GM19468 (cell line): ENCODE results near the gene TC2N.
A peak's percentile ranks its signal among the peaks of the same experiment; 100 is the strongest.

Experiments used
- ATAC-seq: cut with Tn5 transposase; IDR thresholded peaks from one replicate; pipeline ENCODE4 v1.9.1; 2021; ENCODE audit warnings: mild to moderate bottlenecking, moderate library complexity, moderate number of reproducible peaks; ENCODE audit not compliant: unreplicated experiment; ENCODE audit errors: extremely low read depth

TC2N gene

DNA sequence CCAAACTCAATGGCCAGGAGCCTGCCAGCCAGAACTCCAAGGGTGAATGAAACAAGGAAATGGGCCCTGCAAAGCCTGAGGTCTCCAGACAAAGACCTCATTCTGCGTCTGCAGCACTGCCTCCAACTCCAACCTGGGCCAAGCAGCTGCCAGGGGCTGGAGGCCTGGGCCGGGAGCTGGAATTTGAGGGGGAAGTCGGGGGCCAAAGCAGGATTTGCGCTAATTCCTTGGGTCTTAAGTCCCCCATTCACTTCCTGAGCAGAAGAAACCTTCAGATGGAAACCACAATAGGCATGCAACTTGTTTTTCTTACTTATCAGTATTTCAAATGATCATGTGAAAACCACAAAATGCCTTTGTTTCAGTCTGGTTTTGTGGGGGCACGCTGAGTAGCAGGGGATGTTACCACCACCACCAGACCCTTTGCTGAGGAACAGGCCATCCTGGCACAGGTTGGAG lies 23.0 kb upstream of the TC2N start:
- ATAC-seq: no peak

DNA sequence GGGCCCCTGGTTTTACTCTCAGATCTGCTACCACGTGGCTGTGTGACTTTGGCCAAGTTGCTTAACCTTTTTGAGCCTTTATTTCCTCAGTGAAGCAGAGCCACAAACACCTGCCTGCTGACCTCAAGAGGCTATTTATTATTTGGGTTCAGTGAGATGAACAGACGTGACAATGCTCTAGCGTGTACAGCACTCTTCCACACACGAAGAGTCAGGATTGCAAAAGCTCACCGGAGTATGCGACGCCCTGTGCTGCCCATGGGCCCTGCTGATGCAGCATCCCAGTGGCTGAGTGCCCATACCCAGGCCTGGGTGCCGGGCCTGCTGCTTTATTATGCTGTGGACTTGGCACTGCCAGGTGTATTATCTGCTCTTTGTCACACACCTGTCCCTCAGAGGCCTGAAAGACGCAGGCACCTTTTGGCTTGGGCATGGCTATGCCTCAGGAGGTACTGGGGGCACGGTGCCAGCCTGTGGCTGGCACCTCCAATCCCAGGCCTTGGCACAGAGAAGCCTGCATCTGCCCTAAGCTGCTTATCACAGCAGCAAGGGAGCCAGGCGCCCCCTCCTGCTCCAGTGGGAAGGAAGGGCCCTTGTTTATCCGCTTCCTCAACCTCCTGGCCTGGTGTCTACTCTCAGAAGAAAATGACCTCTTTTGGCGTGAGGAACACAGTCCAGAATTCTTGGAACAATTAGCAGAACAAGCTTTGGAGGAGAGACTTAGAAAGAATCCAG lies 22.3 kb upstream of the TC2N start:
- ATAC-seq: no peak

DNA sequence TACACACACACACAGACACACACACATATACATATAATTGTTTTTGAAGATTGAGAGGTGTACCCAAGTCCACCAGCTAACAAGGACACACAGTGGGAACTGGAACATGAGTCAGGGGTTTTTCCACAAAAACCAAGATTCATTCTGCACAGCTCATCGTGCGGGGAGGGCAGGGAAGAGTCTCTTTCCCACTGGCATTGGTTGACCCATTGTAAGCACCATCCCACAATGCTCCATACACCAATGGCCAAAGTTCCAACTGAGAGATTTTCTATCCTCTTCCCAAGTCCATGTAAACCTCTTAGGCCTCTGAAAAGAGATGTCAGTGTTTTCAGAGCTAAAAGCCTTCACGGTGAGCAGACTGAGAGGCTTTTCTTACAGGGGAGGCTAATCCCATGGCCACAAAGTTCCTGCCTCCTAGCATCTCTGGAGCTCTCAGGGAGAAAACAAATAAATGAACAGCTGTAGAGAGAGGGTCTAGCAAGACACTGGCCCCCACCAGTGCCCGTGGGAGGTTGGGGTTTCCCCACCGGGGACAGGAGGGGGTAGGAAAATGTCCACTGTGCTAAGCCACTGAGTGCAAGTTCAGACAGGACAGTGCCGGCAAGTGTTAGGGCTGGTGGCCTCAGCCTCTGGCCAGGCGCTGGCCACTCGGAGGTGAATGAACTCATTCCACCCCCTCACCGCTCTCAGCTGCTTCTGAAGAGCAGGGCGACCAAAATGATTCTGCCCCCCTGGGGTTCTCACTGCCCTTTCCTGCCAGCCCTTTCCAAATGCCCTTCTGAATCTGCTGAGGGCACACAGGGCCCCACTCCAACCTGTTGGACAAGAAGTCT lies 21.5 kb upstream of the TC2N start:
- ATAC-seq: no peak

DNA sequence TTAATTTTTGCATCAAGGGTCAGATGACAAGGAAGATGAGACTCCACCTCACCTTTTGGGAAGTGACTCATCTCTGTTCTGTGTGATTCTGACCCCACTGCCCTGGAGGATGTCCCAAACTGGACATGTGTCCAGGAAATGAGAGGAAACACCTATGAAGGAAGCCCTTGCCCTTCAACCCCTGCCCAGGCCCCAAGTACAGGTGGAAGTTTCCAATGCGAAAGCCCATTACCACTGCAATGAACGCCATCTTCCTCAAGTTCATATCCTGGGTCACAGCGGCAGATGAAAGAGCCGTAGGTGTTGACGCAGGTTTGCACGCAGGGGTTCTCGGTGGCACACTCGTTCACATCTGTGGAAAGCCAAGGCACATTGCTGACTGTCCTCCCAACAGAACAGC lies 19.6 kb upstream of the TC2N start:
- no peak for ATAC-seq

DNA sequence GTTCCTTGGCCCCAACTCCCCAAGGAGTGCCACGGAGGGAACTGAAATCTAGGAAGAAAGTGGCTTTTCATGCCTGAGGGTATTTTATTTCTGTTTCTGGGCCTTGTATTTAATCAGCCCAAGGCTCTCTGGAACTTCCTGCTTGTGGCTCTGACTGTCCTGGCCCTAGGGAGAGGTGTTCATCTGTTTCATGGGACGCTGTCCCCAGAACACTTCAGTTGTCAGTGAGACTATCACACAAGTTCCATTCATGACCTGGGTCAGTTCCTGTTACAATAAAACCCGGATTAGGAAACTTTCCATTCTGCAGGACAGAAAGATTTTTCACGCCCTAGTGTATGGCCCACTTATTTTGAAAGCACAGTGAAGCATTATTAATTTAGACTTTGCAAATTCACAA lies 18.5 kb upstream of the TC2N start:
- ATAC-seq: no peak

DNA sequence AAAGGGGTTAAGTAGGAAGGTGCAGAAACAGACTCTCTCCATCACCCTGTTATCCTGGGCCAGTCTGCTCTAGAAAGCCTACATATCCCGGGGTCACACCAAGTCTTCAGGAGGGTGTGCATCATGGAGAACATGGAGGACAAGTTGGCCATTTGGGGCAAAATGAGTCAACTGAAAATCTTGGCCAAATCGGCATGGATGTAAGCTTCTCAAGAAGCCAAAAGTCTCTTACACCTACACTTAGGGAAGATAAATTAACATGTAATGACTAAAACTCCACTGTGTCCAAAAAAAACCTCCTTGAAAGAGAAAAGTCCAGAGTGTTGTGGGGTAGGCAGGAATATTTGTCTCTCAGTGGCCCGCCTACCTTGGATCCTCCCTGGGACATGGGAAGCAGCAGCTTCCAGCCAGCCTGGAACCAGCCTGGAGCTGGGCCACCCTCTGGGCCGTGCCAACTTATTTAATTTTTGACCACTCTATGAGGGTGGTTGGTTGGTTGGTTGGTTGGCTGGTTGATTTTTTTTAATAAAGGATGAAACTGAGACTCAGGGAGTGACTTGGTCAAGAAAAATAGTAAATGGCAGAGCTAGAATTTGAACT lies 17.9 kb upstream of the TC2N start:
- no peak for ATAC-seq

DNA sequence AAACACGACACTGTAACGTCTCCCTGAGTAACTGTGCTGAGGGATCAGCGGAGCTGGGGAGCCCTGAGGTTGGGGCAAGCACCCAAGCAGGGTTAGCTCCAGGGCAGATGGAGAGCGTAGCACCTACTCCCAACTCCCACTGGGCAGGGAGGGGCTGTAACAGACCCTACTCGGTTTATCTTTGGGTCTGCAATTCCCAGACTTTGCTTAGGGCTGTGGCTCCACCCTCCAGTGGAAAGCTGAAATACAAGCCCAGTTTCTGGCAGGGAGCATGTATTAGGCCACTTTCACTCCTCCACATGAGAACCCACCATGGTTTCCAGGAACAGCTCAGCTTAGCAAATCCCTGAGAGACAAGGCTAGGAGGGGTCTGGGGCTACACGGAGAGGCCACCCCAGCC lies 17.3 kb upstream of the TC2N start:
- no peak for ATAC-seq

DNA sequence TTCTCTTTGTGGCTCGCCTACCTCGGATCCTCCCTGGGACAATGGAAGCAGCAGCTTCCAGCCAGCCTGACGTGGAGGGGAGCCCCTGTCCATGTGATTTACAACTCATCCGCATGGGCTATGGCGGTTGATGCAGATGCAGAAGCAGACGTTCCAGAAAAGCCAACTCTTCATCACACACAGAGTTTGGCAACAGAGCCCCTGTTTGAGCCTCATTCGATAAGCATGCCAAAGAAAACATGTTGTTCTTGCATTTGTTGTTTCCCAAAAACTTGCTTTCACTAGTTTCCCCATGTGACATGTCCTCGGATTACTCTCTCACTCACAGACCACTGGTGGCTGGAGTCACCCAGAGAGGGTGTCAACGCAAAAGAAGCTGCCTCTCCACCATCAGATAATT lies 16.4 kb upstream of the TC2N start:
- no peak for ATAC-seq

DNA sequence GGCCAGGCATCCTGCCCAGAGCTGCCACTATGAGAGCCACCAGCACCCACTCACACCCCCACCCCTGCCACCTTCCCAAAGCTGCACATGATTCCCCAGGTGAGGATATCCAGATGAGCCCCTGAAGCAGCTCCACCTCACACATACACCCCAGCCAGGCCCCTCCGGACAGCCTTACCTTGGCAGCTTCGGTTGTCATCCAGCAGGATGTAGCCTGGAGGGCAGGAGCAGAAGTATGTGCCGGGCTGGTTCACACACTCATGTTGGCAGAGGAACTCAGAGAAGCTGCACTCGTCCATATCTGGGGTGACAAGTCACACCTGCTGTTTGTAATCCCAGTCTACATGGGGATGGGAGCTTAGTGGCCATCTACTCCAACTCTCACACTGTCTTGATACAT lies 15.4 kb upstream of the TC2N start:
- no peak for ATAC-seq

DNA sequence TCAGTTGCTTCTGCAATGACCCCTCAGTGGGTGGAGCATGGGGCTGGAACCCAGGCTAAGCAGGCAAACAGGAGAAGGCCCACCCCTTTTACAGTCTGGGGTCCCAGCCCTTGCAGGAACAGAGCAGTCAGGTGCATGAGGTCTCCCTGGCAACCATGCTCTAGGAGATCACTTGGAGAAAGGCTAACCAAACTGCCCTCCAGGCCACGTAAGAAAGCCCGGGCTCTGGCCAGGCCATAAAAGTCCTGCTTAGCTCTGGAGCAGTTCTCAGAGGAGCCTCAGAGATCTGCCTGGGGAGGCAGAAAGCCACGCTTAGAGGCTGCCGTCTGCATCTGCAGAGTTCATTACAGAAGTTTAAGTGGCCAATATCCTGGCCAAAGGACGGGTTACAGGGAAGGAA lies 15.0 kb upstream of the TC2N start:
- no peak for ATAC-seq

DNA sequence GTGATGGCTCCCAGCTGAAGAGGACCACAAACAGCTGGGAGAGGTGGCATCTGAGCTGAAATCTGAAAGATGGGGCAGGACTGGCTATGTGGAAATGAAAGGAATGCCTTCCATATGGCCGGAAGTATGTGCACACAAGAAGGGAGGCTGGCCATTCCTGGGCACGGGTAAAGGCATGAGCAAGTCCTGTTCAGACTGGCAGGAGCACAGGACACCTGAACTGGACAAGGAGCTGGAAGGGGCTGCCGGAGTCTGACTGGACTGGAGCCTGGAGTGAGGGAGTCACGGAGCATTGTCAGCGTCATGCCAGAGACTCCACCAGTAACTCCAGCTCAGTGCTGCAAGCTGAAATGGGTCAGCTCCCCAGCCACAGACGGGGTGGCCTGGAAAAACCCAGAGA lies 11.9 kb upstream of the TC2N start:
- ATAC-seq: no peak

DNA sequence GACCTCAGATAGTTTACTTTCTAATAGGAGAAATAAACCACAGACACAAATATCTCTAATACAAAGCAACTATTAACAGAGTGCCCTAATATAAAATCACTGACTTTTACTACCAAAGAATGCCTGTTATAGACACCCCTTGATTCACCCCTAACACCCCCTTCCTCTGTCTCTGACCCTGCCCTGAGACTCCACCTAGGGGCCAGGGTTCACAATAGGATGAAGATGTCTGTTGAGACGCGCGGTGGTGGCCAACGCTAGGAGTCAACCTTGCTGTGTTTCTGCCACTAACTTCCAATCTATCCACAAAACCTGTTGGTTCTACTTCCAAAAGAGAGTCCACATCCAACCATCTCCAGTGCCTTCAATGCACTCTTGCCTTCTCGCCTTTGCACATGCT lies 10.9 kb upstream of the TC2N start:
- ATAC-seq: no peak

DNA sequence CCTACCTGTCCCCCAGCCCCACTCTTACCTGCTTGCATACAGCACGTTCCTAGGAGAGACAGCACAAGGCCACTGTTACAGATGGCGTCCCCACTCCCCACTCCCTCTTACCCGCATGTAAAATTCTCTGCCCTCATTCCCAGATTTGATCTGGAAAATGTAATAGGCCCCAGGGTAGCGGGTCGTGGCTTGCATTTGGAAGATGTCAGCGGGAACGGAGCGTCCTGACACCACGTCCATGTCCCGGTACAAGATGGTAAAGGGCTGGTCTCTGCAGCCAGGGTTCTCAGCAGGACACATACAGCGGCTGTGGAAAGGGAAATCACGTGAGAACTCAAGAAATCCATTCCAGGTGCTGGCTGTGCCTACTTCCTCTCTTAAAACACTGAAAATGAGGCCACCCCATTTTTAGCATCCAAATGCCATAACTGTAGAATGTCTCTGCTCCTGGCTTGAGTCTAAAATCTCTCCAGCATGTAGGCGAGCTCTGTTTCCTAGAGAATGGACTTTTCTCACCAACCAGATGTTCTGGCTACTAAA lies 10.1 kb upstream of the TC2N start:
- ATAC-seq: no peak

DNA sequence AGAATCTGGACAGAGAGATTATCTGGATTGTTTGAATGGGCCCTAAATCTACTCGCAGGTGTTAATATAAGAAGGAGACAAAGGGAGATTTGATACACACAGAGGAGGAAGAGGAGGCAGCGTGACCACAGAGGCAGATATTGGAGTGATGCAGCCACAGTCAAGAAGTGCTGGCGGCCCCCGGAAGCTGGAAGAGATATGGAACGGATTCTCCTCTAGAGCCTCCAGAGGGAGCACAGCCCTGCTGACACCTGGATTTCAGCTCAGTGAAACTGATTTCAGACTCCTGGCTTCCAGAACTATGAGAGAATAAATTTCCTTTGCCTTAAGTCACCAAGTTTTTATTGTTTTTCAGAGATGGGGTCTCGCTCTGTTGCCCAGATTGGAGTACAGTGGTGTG lies 9.2 kb upstream of the TC2N start:
- no peak for ATAC-seq

DNA sequence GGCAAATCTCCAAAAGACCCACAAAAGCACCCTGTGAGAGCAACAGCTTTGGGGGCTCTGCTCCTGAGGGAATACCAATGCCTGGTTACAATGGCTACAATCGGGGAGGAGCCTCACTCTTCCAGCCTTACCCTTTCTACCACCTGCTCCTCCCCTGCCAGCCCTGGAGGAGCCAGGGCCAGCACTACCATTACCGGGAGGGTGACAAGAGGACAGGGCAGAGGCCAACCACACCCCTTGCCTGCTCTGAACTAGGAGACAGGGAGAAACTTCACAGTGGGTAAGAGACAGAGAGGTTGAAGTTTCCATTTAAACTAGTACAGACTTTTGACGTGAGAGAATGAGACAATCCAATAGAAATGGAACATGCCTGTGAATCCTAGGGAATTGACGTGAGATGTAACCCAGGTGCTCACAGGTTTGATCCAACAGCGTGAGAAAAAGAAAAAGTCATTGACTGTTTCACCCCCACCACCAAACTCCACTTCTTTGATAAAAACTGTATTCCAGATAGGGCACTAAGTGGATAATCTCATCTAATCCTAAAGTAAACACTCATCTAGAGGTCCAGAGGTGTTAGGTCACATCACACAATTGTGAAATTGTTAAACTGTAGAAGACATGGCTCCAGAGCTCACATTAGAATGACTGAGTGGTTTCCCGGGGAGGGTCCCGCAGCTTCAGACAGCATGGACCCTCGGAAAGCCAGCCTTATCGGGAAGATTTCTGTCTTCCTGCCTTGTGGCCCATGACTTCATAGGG lies 8.4 kb upstream of the TC2N start:
- no peak for ATAC-seq

DNA sequence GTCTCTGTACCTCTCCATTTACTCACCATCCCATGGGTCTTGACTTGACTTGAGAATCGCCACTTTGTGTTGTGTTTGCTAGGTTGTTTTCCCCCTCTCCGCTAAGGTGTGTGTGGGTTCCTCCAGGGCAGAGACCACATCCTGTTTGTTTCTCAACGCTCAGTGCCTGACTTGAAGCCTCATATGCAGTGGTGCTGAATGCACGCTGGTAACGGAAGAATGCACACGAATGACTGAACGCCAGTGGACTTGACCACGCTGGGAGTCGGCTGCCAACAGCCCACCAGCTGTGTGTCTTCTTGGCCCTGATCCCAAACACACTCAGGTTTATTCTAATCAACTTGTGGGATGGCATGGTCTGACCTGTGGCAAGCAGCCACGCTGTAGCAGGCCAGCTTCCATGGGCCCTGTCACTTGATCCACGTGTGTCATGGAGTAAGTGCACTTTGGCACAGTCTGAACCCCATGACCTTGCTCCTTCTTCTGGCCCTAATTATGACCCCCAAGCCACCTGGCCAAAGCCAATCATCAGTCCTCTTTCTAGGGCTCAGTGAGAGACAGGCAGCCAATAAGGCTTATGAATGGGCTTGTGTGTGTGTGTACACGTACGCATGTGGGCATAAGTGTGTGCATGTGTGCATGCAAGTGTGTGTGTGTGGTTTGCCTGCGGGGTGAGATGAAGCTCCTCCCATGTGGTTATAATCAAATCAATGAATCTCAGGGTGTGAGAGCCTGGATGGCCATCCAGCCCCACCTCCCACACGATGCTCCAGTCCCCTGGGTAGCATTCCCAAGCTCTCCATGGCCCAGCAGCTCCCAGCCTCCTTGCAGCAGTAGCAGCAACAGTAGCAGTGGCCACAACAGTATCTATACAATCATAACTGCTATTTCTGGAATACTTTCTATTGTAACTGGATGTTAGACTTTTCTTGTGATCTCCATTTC lies 6.4 kb upstream of the TC2N start:
- ATAC-seq: peak; percentile 93

DNA sequence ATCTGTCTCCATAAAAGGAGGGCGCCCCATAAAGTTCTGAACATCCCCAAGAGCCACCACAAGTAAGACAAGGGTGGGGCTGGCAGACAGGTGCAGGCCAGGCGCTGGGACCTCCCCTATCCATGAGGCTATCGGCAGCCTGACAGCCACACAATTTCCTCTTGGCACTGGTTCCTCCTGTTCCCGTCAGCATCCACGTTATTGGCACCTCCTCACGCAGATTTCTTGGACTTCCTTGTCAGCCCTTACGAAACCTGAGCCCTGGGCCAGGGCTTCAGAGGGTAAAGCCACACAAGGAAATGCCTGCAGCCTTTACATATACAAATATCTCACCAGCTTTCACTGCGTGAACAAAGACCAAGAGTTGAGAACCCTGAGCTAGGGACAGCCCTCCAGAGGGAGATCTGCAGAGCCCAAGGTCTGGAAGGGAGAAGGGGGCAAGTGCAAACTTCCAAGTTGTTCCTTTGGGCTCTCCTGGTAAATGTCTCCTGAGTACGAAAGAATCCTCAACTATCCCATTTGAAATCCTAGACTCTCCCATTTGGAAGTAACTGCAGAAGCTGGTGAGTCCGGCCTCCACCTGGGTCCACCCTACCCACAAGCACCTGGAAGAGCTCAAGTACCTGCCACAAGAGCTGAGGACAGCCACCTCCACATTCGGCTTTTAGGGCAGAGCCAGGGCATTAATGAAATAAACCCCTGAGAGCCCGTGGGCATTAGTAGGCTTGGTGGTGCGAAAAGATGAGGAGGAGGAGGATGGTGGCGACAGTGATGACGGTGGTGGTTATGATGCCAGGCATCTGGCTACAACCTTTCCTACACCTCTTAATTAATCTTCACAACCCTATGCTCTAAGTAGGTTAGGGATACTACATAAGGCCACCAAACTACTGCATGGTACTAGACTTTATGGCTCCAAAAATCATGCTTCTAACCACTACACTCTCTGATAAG lies 5.5 kb upstream of the TC2N start:
- no peak for ATAC-seq

DNA sequence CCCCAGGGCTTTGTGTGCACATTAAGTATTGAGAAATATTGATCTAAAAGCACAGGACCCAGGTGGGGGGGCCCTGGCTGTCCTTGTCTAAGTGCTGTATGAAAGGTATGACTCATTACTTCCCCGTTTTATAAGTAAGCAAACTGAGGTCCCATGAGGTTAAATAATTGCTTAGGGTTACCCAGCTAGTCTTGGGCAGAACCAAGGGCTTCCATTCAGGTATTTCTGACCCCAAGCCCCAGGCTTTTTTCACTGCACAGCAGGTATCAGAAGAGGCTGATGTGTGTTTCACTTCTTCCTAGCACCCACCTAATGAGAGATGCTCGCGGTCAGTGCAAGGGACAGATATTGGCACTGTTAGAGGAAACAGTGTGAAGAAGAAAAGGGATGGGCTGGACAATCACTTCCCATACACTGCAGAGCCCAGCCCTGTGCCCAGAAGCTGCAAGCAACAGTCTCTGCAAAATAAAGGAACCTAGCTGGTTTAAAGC lies 4.7 kb upstream of the TC2N start:
- ATAC-seq: peak; percentile 18
